ENCODE results near the gene RAPGEF2.

DNA sequence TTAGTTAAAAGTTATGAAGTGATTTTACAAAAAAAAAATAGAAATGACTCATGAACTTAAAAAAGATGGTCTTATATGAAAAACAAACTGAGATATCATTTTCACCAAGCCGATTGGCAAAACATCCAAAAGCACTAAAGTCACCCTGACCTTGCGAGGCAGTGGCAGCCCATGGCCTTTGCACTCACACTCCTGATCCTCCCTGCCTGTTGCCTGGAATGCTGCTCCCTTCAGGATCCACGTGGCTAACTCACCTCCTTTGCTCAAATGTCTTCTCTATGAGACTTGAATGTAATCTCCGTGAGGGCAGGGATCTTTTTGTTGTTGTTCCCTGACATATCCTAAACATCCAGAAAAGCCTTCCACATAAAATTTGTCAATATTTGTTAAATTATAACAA is 106.4 kb downstream of the RAPGEF2 start:
- no peak for TF ChIP-seq EZH2 (IDR thresholded peaks at IDR 0.05; ENCODE audit: low read length, unreplicated experiment)
- TF ChIP-seq, protein P1, sequence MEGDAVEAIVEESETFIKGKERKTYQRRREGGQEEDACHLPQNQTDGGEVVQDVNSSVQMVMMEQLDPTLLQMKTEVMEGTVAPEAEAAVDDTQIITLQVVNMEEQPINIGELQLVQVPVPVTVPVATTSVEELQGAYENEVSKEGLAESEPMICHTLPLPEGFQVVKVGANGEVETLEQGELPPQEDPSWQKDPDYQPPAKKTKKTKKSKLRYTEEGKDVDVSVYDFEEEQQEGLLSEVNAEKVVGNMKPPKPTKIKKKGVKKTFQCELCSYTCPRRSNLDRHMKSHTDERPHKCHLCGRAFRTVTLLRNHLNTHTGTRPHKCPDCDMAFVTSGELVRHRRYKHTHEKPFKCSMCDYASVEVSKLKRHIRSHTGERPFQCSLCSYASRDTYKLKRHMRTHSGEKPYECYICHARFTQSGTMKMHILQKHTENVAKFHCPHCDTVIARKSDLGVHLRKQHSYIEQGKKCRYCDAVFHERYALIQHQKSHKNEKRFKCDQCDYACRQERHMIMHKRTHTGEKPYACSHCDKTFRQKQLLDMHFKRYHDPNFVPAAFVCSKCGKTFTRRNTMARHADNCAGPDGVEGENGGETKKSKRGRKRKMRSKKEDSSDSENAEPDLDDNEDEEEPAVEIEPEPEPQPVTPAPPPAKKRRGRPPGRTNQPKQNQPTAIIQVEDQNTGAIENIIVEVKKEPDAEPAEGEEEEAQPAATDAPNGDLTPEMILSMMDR (conservative IDR thresholded peaks at IDR 0.05; ENCODE audit: low read depth, low read length), result no peak
